HL-60 (cell line): ENCODE results near the gene TRABD2B.

Source experiments
- CTCF ChIP-seq: IDR thresholded peaks from one replicate; pipeline ENCODE4 v1.5.1; 2011; ENCODE audit warnings: low read length, control low read depth, inconsistent platforms; ENCODE audit not compliant: insufficient read depth
- GABPA ChIP-seq: IDR thresholded peaks from 2 replicates; pipeline ENCODE4 v1.6.1; 2012; ENCODE audit warnings: low read depth
- POLR2AphosphoS5 ChIP-seq: IDR thresholded peaks from 2 replicates; pipeline ENCODE4 v1.6.1; 2012; ENCODE audit warnings: low read depth
- REST ChIP-seq: IDR thresholded peaks from 2 replicates; pipeline ENCODE4 v1.6.1; 2012; ENCODE audit warnings: low read depth; ENCODE audit not compliant: insufficient replicate concordance

GRCh38 chr1:47970882-47971281 is 26.3 kb downstream of the TRABD2B start:
- TF ChIP-seq CTCF (no peak), GABPA (no peak), REST (no peak), POLR2AphosphoS5 (no peak)
